K562 (cell line): Measurements from ENCODE around the gene ARMC12. TPM values are rescaled to one million over a fixed set of nuclear protein-coding genes. Genes with fewer than 3 reads are reported as not detected.

Source experiments
- ATAC-seq: fragments of 200-7000 bp; cut with Tn5 transposase; 3 replicates; pipeline ENCODE4 v1.9.1; 2020; ENCODE audit warnings: moderate library complexity
- BruUV-seq: library from RNA; stranded (reverse); fragments of 400-500 nt; replicated peaks from 2 replicates; lab custom pipeline; 2021; lab: Mats Ljungman, UMichigan
- CTCF ChIA-PET: fragments of 300-600 bp; formaldehyde crosslinking; extraction: SDS; loops from one replicate; lab custom pipeline; 2021; ENCODE audit warnings: low intra/inter-chr PET ratio; lab: Yijun Ruan, JAX
- POLR2A ChIA-PET: fragments of 300-600, 350-650 bp; sonication (Branson Sonifier 250); formaldehyde crosslinking; extraction: SDS; loops from one replicate; lab custom pipeline; 2021; ENCODE audit warnings: antibody characterized with exemption, inconsistent platforms; lab: Yijun Ruan, JAX
- DNase-seq, 4 experiments: peaks; one replicate each; pipeline versions ENCODE4 v3.0.0 to v3.0.0-alpha.2; 2011 to 2018; ENCODE audit warnings: low spot score in 3 of 4, mixed read lengths in 3 of 4; ENCODE audit errors: extremely low read depth in 1 of 4
- FAIRE-seq: peaks from 2 replicates; lab custom pipeline; 2011; peaks lifted over from hg19 to GRCh38; lab: Jason Lieb, UNC
- H2AFZ ChIP-seq: 2 replicates; pipeline ENCODE4 v1.6.0; 2011; ENCODE audit warnings: low read depth, low read length, control low read depth, inconsistent platforms
- H3K27ac ChIP-seq: fragments of 200-600 bp; 3 replicates; pipeline ENCODE4 v1.8.0; 2011; ENCODE audit warnings: low read depth, mild to moderate bottlenecking, control low read depth, inconsistent platforms, low read length, moderate library complexity, mixed read lengths; ENCODE audit errors: extremely low read depth
- H3K27me3 ChIP-seq, 2 experiments: fragments of 300-600 bp in 1 of 2; 2 replicates in 1 of 2; 3 replicates in 1 of 2; pipeline versions ENCODE4 v1.6.0 to v1.8.0; 2011; ENCODE audit warnings: inconsistent platforms in 2 of 2, low read length in 2 of 2, mild to moderate bottlenecking in 1 of 2, mixed read lengths in 1 of 2, moderate library complexity in 1 of 2; ENCODE audit not compliant: control insufficient read depth in 2 of 2, insufficient read depth in 2 of 2
- H3K36me3 ChIP-seq: fragments of 300-600 bp; 3 replicates; pipeline ENCODE4 v1.8.0; 2011; ENCODE audit warnings: mild to moderate bottlenecking, low read length, inconsistent platforms; ENCODE audit not compliant: control insufficient read depth, insufficient read depth
- H3K4me1 ChIP-seq, 2 experiments: fragments of 200-600 bp in 1 of 2; replicated peaks in 1 of 2; 2 replicates in 1 of 2; 3 replicates in 1 of 2; pipeline versions ENCODE4 v1.5.1 to v1.8.0; 2011; ENCODE audit warnings: inconsistent platforms in 2 of 2, low read length in 2 of 2, mild to moderate bottlenecking in 1 of 2, mixed read lengths in 1 of 2, moderate library complexity in 1 of 2; ENCODE audit not compliant: control insufficient read depth in 2 of 2, insufficient read depth in 2 of 2
- H3K4me2 ChIP-seq: 2 replicates; pipeline ENCODE4 v1.6.1; 2011; ENCODE audit warnings: low read length, control low read depth, inconsistent platforms, mixed read lengths; ENCODE audit not compliant: insufficient read depth
- H3K4me3 ChIP-seq: fragments of 200-600 bp; sonication (generic), shearing (Covaris generic); 2 replicates; pipeline ENCODE4 v1.5.1; 2016; ENCODE audit warnings: control low read depth, inconsistent platforms
- H3K79me2 ChIP-seq: fragments of 200-600 bp; 3 replicates; pipeline ENCODE4 v1.8.0; 2011; ENCODE audit warnings: low read length, inconsistent platforms; ENCODE audit not compliant: control insufficient read depth, insufficient read depth
- H3K9ac ChIP-seq, 2 experiments: 2 replicates each; pipeline versions ENCODE4 v1.6.0 to v1.6.1; 2011; ENCODE audit warnings: low read depth in 2 of 2, low read length in 2 of 2, control low read depth in 1 of 2, inconsistent platforms in 1 of 2, mild to moderate bottlenecking in 1 of 2, mixed read lengths in 1 of 2; ENCODE audit not compliant: insufficient read depth in 1 of 2
- H3K9me1 ChIP-seq: one replicate; pipeline ENCODE4 v1.6.0; 2011; ENCODE audit warnings: inconsistent platforms, mild to moderate bottlenecking, low read length, moderate library complexity; ENCODE audit not compliant: control insufficient read depth, insufficient read depth
- H3K9me3 ChIP-seq: replicated peaks from 2 replicates; pipeline ENCODE4 v1.5.1; 2011; ENCODE audit warnings: low read depth, low read length, inconsistent platforms; ENCODE audit not compliant: control insufficient read depth, insufficient read depth
- H4K20me1 ChIP-seq: replicated peaks from 2 replicates; pipeline ENCODE4 v1.6.1; 2011; ENCODE audit warnings: low read length, inconsistent platforms, mixed read lengths; ENCODE audit not compliant: control insufficient read depth, insufficient read depth
- ARID1B ChIP-seq: fragments of 450-650 bp; IDR thresholded peaks from 2 replicates; pipeline ENCODE4 v1.6.1; 2016; ENCODE audit warnings: antibody characterized with exemption, mild to moderate bottlenecking, inconsistent platforms
- GABPB2 ChIP-seq: fragments of 250-450 bp; sonication (Bioruptor Pico); conservative IDR thresholded peaks from 2 replicates; pipeline ENCODE4 v1.5.1; 2021; ENCODE audit warnings: mild to moderate bottlenecking
- PHB ChIP-seq: fragments of 250-450 bp; sonication (Bioruptor Pico); IDR thresholded peaks from 2 replicates; pipeline ENCODE4 v1.5.0; 2021
- SNIP1 ChIP-seq: fragments of 450-650 bp; IDR thresholded peaks from 2 replicates; pipeline ENCODE4 v1.7.1; 2017; ENCODE audit warnings: low read depth, mild to moderate bottlenecking
- SUPT5H ChIP-seq: fragments of 450-650 bp; IDR thresholded peaks from 2 replicates; pipeline ENCODE4 v1.6.1; 2016
- ZFX ChIP-seq: sonication (generic); formaldehyde crosslinking; IDR thresholded peaks from 2 replicates; pipeline ENCODE4 v1.8.0; 2022; ENCODE audit warnings: mild to moderate bottlenecking, missing genetic modification reagents, moderate library complexity
- ZNF124 ChIP-seq: sonication (generic); formaldehyde crosslinking; IDR thresholded peaks from 2 replicates; pipeline ENCODE4 v1.8.1; 2022; ENCODE audit warnings: missing genetic modification reagents
- ZNF224 ChIP-seq: sonication (generic); formaldehyde crosslinking; IDR thresholded peaks from 2 replicates; pipeline ENCODE4 v1.8.0; 2022; ENCODE audit warnings: mild to moderate bottlenecking, missing genetic modification reagents
- ZNF354B ChIP-seq: fragments of 250-450 bp; sonication (Bioruptor Pico); IDR thresholded peaks from 2 replicates; pipeline ENCODE4 v1.4.0; 2020
- WGBS: fragments of 100-300 bp; shearing (Covaris generic); methylation state at CpG from one replicate; pipeline ENCODE4 v1.1.6; 2016; ENCODE audit warnings: low coverage, mixed read lengths; ENCODE audit not compliant: insufficient coverage; ENCODE audit errors: missing lambda C conversion rate; 5-methylcytosine and 5-hydroxymethylcytosine counted together
- in situ Hi-C: fragments of 300-500 bp; cut with MboI; formaldehyde crosslinking; loops from 4 replicates; pipeline ENCODE4 v1.15.0; 2018; ENCODE audit warnings: inconsistent platforms, mixed read lengths
- intact Hi-C: fragments of 100-400 bp; cut with micrococcal nuclease; formaldehyde crosslinking; loops from 2 replicates; pipeline ENCODE4 v1.14.2; 2022
- polyA plus RNA-seq, 8 experiments: library from polyadenylated mRNA; depleted of rRNA in 4 of 8; stranded (reverse) in 5 of 8; unstranded in 3 of 8; fragments of >200 nt; fragmentation: Nextera tagmentation in 2 of 8; fragmentation: Illumina TruSeq in 1 of 8; extraction: Ambion mirVana in 2 of 8; extraction: Trizol in 1 of 8; gene quantifications; 2 replicates each; pipeline versions ENCODE4 v1.2.1 to v1.2.3, GENCODE V29; 2011 to 2014; ENCODE audit warnings: inconsistent platforms in 1 of 8, missing spikeins in 1 of 8
- total RNA-seq, 7 experiments: library from RNA; depleted of rRNA in 6 of 7; stranded (reverse); fragments of >200 nt in 6 of 7; fragmentation: Illumina TruSeq in 2 of 7; extraction: Trizol in 2 of 7; gene quantifications; 2 replicates each; pipeline versions ENCODE4 v1.2.1 to v1.2.3, GENCODE V29; 2011 to 2021; ENCODE audit warnings: low replicate concordance in 1 of 7
- TF ChIP-seq, protein P1 (sequence below), 2 experiments: fragments of 450-650 bp in 1 of 2; IDR thresholded peaks; 2 replicates each; pipeline ENCODE4 v1.6.1; 2011 to 2017; ENCODE audit warnings: low read depth in 2 of 2, antibody characterized with exemption in 1 of 2, borderline replicate concordance in 1 of 2, low read length in 1 of 2, mild to moderate bottlenecking in 1 of 2, mixed read lengths in 1 of 2; ENCODE audit not compliant: control insufficient read depth in 1 of 2
- TF ChIP-seq, protein P2 (sequence below): fragments of 250-450 bp; sonication (Bioruptor Pico); IDR thresholded peaks from 2 replicates; pipeline ENCODE4 v1.4.0; 2020; ENCODE audit warnings: mild to moderate bottlenecking, moderate library complexity

The ARMC12 gene
- total and polyA plus RNA-seq, 9 of the 15 experiments (the other 6 are each of a cell fraction or from before 2014, with no cell fraction given): 0.09 to 0.58 (median 0.31) TPM; not detected in 3

DNA sequence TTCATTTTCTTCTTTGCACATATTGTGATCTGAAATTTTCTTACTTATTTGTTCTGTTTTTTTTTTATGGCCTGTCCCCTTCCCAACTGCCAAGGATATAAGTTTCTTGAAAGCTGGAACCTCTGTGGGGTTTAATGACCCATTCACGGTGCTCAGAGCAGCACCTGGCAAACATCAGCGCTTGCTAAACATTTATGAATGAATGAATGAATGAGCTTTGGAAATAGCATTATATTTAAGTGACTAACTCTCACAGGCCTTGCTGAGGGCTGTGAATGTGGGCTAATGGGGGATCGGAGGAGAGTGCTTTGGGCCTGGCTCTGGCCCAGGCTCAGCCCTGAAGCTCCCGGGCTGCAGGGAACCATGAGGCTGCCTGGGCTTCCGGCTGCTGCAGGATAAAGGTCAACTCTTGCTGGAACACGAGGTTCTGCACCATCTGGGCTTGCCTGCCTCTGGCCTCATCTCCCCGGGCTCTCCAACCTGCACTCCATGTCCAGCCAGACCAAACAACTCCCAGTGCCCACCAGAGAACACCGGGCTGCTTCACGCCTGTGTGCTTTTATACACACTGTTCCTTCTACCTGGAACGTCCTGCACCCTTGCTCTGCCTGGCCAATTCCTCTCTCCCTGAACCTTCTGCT is 14.6 kb upstream of the ARMC12 start:
- Histone ChIP-seq H3K4me3 (no peak overlapping the region), H3K9me3 (no peaks in the 10 kb centered on the region), H3K4me2 (no peak overlapping the region), H3K36me3 (no peaks in the 10 kb centered on the region), H4K20me1 (no peaks in the 10 kb centered on the region), H3K79me2 (no peaks in the 10 kb centered on the region), H3K9ac (peak overlapping the region in 1 of 2 experiments; percentile 23; a peak in 2 of 4 replicates), H2AFZ (peak overlapping the region; percentile 35), H3K27ac (no peak overlapping the region), H3K27me3 (0 out of 5 replicates have a peak, but pooled peaks cover 0 to 1% of the 10 kb centered on the region in 2 experiments), H3K4me1 (peaks cover 43 to 45% of the 10 kb centered on the region in 2 experiments), H3K9me1 (no peaks in the 10 kb centered on the region)
- intact Hi-C loops: no loop called here
- FAIRE-seq: no peak
- ChIA-PET CTCF (no interaction called here), POLR2A (interaction anchor here (0.6 kb wide), 1 partner anchor 1811 kb away, joined by 3 read pairs; no protein-coding TSS in a partner anchor)
- DNase-seq: peak in 1 of 4 experiments; percentile 4
- no peak for TF ChIP-seq ZNF224 (CRISPR knock-in tag)
- TF ChIP-seq ZFX (CRISPR knock-in tag): peak; percentile 20; the same call in 1 of the 2 replicates
- WGBS: 64% methylated on average over 10 of the region's 10 CpGs
- ATAC-seq: no peak
- in situ Hi-C loops: no loop called here
- no TSS peak for BruUV-seq

DNA sequence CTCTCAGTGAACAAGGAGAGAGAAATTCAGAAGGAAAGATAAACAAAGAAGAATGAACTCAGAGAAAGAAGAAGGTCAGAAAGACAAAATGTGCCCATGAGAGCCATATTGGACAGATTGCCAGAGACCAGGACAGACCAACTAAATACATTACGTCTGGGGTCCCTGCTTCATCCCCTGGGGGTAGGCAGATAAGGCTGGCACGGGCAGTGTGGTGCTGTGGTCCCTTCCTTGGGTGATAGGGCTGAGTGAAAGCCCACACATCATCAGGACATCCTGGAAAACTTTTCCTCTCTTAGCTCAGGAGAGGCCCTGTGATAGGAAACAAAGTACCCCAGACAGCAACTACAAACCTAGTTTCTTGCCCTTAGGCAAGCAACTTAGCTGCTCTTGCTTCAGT is 13.2 kb upstream of the ARMC12 start:
- H3K79me2 ChIP-seq: no peaks in the 10 kb centered on the region; the same call in 2 of the 3 replicates
- no peaks in the 10 kb centered on the region for H3K9me3 ChIP-seq
- H3K27me3 ChIP-seq: no peaks in the 10 kb centered on the region
- BruUV-seq: no TSS peak
- ChIA-PET POLR2A (interaction anchor here (0.8 kb wide), 1 partner anchor 8 kb away, joined by 3 read pairs; no protein-coding TSS in a partner anchor), CTCF (no interaction called here)
- in situ Hi-C loops (no loop called here), intact Hi-C loops (no loop called here)
- WGBS: 73% methylated on average over 2 of the region's 2 CpGs
- H2AFZ ChIP-seq: peak overlapping the region; percentile 48
- H3K9me1 ChIP-seq: no peaks in the 10 kb centered on the region
- H3K4me2 ChIP-seq: no peak overlapping the region
- FAIRE-seq (no peak), DNase-seq (peak in 1 of 4 experiments; percentile 15), ATAC-seq (no peak)
- no peak overlapping the region for H3K4me3 ChIP-seq
- no peak overlapping the region for H3K27ac ChIP-seq
- peaks cover 54 to 56% of the 10 kb centered on the region in 2 experiments for H3K4me1 ChIP-seq
- no peaks in the 10 kb centered on the region for H3K36me3 ChIP-seq
- no peak overlapping the region; a peak in 1 of 4 replicates for H3K9ac ChIP-seq
- H4K20me1 ChIP-seq: no peaks in the 10 kb centered on the region
- TF ChIP-seq, protein P1, sequence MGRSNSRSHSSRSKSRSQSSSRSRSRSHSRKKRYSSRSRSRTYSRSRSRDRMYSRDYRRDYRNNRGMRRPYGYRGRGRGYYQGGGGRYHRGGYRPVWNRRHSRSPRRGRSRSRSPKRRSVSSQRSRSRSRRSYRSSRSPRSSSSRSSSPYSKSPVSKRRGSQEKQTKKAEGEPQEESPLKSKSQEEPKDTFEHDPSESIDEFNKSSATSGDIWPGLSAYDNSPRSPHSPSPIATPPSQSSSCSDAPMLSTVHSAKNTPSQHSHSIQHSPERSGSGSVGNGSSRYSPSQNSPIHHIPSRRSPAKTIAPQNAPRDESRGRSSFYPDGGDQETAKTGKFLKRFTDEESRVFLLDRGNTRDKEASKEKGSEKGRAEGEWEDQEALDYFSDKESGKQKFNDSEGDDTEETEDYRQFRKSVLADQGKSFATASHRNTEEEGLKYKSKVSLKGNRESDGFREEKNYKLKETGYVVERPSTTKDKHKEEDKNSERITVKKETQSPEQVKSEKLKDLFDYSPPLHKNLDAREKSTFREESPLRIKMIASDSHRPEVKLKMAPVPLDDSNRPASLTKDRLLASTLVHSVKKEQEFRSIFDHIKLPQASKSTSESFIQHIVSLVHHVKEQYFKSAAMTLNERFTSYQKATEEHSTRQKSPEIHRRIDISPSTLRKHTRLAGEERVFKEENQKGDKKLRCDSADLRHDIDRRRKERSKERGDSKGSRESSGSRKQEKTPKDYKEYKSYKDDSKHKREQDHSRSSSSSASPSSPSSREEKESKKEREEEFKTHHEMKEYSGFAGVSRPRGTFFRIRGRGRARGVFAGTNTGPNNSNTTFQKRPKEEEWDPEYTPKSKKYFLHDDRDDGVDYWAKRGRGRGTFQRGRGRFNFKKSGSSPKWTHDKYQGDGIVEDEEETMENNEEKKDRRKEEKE (IDR thresholded peaks at IDR 0.05; ENCODE audit: borderline replicate concordance in 1 of 2, control insufficient read depth in 1 of 2, low read depth in 2 of 2, low read length in 1 of 2): no peak
- TF ChIP-seq SUPT5H (no peak), GABPB2 (CRISPR knock-in tag) (no peak), ZNF354B (no peak), ARID1B (no peak), ZNF124 (no peak), PHB (CRISPR knock-in tag) (no peak), SNIP1 (no peak)
- TF ChIP-seq, protein P2, sequence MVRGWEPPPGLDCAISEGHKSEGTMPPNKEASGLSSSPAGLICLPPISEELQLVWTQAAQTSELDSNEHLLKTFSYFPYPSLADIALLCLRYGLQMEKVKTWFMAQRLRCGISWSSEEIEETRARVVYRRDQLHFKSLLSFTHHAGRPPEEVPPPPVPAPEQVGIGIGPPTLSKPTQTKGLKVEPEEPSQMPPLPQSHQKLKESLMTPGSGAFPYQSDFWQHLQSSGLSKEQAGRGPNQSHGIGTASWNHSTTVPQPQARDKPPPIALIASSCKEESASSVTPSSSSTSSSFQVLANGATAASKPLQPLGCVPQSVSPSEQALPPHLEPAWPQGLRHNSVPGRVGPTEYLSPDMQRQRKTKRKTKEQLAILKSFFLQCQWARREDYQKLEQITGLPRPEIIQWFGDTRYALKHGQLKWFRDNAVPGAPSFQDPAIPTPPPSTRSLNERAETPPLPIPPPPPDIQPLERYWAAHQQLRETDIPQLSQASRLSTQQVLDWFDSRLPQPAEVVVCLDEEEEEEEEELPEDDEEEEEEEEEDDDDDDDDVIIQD: no peak
